Prostate gland (tissue), 2 donors: ENCODE results near the gene LPIN1. TPM values are rescaled to one million over a fixed set of nuclear protein-coding genes. Genes with fewer than 3 reads are reported as not detected.

Experiments used
- DNase-seq: peaks from one replicate; pipeline ENCODE4 v3.0.0-alpha.2; 2019; ENCODE audit warnings: low spot score
- H3K27ac ChIP-seq, 2 donors: fragments of 200-600 bp; sonication (generic); 2 replicates each; pipeline ENCODE4 v1.5.1; 2017 to 2019
- H3K27me3 ChIP-seq: fragments of 200-600 bp; sonication (generic); replicated peaks from 2 replicates; pipeline ENCODE4 v1.5.1; 2019; ENCODE audit not compliant: insufficient read depth
- H3K36me3 ChIP-seq, 2 donors: fragments of 200-600 bp; sonication (generic); 1 replicate in 1 of 2; 2 replicates in 1 of 2; pipeline versions ENCODE4 v1.5.1 to v1.8.1; 2017 to 2019
- H3K4me1 ChIP-seq: fragments of 200-600 bp; sonication (generic); replicated peaks from 2 replicates; pipeline ENCODE4 v1.5.1; 2019
- H3K4me3 ChIP-seq, 2 donors: fragments of 200-600 bp; sonication (generic); 2 replicates each; pipeline ENCODE4 v1.5.1; 2017 to 2019
- H3K9me3 ChIP-seq: fragments of 200-600 bp; sonication (generic); 2 replicates; pipeline ENCODE4 v1.5.1; 2017
- POLR2A ChIP-seq: fragments of 450-650 bp; IDR thresholded peaks from one replicate; pipeline ENCODE4 v1.6.1; 2016; ENCODE audit warnings: antibody characterized with exemption, mild to moderate bottlenecking
- POLR2AphosphoS5 ChIP-seq: sonication (generic); formaldehyde crosslinking; IDR thresholded peaks from one replicate; pipeline ENCODE4 v1.6.1; 2017; ENCODE audit warnings: antibody characterized with exemption
- WGBS: methylation state at CpG from one replicate; pipeline ENCODE4 v1.1.5; 2018; 5-methylcytosine and 5-hydroxymethylcytosine counted together
- intact Hi-C: fragments of 100-400 bp; cut with DNase I; formaldehyde crosslinking; loops from one replicate; pipeline ENCODE4 v1.14.2; 2022
- total RNA-seq, 2 donors: library from RNA; depleted of rRNA; stranded (reverse); fragments of >200 nt; gene quantifications; one replicate each; pipeline ENCODE4 v1.1.0, GENCODE V29; 2016
- TF ChIP-seq, protein P1 (sequence below), 4 experiments: fragments of 200-600 bp in 2 of 4; fragments of 450-650 bp in 2 of 4; sonication (generic) in 2 of 4; IDR thresholded peaks; 1 replicate in 3 of 4; 2 replicates in 1 of 4; pipeline ENCODE4 v1.5.1; 2016 to 2019; ENCODE audit warnings: antibody characterized with exemption in 4 of 4, mild to moderate bottlenecking in 2 of 4, moderate library complexity in 2 of 4

LPIN1 gene
- total RNA-seq, 2 donors from 2014 or later: 18.2 to 57.1 TPM

DNA sequence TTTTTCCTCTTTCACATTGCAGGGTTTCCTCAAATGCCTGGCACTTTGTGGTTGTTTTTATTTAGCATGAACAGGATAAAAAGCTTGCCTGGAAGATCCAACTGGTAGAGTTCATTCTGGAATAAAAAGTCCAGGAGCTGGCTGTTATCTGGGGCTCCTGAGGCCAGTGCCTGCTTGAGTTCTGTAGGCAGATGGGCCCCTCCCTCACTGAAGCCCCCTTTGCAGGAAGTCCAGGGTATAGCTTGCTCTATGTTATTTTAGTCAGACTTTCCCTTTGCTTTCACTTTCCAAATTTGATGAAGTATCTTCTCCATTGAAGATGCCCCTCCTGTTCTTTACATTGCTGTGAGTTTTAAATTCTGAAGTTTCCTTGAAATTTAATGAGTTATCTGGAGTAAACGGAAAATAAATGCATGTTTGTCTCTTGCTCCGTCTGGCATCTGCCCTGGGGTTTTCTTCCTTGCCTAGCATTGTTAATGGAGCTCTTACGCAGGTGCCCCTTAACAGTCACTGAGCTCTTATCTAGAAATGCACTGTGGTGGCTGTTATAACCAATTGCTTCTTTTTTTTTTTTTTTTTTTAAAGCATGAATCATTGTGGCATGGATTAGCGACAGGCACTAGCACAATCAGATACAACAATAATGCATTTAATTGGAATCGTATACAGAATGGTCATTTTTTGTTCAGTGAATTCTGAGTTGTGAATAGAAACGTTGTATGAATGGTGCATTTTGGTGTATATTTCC is 27.0 kb upstream of the LPIN1 start:
- TF ChIP-seq POLR2A (no peak), POLR2AphosphoS5 (no peak)
- TF ChIP-seq, protein P1, sequence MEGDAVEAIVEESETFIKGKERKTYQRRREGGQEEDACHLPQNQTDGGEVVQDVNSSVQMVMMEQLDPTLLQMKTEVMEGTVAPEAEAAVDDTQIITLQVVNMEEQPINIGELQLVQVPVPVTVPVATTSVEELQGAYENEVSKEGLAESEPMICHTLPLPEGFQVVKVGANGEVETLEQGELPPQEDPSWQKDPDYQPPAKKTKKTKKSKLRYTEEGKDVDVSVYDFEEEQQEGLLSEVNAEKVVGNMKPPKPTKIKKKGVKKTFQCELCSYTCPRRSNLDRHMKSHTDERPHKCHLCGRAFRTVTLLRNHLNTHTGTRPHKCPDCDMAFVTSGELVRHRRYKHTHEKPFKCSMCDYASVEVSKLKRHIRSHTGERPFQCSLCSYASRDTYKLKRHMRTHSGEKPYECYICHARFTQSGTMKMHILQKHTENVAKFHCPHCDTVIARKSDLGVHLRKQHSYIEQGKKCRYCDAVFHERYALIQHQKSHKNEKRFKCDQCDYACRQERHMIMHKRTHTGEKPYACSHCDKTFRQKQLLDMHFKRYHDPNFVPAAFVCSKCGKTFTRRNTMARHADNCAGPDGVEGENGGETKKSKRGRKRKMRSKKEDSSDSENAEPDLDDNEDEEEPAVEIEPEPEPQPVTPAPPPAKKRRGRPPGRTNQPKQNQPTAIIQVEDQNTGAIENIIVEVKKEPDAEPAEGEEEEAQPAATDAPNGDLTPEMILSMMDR (IDR thresholded peaks at IDR 0.05): no peak
- Histone ChIP-seq H3K4me3 (no peak overlapping the region), H3K4me1 (no peaks in the 10 kb centered on the region), H3K36me3 (no peaks in the 10 kb centered on the region), H3K27ac (no peak overlapping the region), H3K9me3 (no peaks in the 10 kb centered on the region), H3K27me3 (no peaks in the 10 kb centered on the region)
- no peak for DNase-seq
- 48% methylated on average over 6 of the region's 6 CpGs for WGBS
- intact Hi-C loops: no loop called here

DNA sequence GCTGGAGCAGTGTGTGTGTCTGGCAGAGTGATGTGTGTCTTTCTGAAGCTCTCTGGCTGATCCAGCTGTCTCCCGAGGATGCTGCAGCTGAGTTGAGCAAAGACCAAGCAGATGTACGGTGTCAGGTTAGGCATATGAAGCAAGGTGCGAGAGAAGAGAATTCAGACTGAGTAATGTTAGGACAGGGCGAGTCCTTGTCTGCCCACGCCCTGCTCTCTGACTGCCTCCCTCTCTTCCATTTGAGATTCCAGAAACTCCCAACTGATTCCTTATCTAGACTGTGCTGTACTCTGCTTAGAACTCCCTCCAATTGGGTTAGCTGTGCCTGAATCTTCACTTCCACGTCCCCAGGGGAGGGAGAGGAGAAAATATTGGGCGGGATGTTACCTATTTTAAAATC is 25.7 kb upstream of the LPIN1 start:
- TF ChIP-seq, protein P1 (IDR thresholded peaks at IDR 0.05): no peak
- TF ChIP-seq POLR2A (no peak), POLR2AphosphoS5 (no peak)
- Histone ChIP-seq H3K4me1 (no peaks in the 10 kb centered on the region), H3K27ac (no peak overlapping the region), H3K36me3 (no peaks in the 10 kb centered on the region), H3K9me3 (no peaks in the 10 kb centered on the region), H3K4me3 (no peak overlapping the region), H3K27me3 (no peaks in the 10 kb centered on the region)
- 87% methylated on average over 7 of the region's 7 CpGs for WGBS
- intact Hi-C loops: no loop called here
- no peak for DNase-seq

DNA sequence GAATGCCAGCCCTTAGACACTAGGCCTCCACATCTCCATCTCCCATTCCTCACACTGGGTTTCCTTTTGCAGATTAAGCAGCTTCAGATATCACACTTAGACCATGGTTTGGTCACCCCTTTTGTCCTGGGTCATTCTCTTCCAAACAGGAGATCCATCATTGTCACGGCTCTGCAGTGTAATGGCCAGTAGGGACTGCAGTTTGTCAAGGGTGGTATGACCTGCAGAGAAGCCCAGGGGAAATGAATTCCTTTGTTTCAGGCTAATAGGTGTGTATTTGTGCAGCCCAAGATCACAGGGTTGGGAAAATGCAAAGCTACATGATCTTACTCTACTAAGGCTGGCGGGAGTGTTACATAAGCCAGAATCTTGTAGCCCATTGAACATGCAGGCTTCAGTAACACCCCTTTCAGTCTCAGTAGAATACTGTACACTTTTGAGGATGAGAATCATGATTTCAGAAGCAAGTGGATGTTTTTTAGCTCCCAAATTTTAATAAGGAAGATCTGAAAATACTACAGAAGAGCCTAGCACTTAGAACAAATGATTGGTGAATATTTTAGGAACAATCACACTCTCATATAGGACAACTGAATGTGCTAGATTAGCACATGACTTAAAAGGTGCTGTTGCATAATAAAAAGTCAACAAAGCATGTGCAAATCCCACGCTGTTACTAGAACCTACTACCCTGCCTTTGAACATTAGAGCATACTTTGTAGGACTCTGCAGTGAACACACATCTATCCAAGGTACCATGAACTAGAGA is 24.0 kb upstream of the LPIN1 start:
- H3K27ac ChIP-seq: no peak overlapping the region
- H3K36me3 ChIP-seq: no peaks in the 10 kb centered on the region
- H3K27me3 ChIP-seq: no peaks in the 10 kb centered on the region
- TF ChIP-seq POLR2AphosphoS5 (no peak), POLR2A (no peak)
- TF ChIP-seq, protein P1 (IDR thresholded peaks at IDR 0.05): no peak
- intact Hi-C loops: no loop called here
- DNase-seq: no peak
- no peaks in the 10 kb centered on the region for H3K4me1 ChIP-seq
- H3K9me3 ChIP-seq: no peaks in the 10 kb centered on the region
- no peak overlapping the region for H3K4me3 ChIP-seq
- WGBS: 91% methylated on average over 3 of the region's 3 CpGs

GRCh38 chr2:11723061-11723371 is 23.4 kb upstream of the LPIN1 start:
- Histone ChIP-seq H3K36me3 (no peaks in the 10 kb centered on the region), H3K27ac (no peak overlapping the region), H3K4me3 (no peak overlapping the region), H3K4me1 (no peaks in the 10 kb centered on the region), H3K27me3 (no peaks in the 10 kb centered on the region), H3K9me3 (no peaks in the 10 kb centered on the region)
- DNase-seq: no peak
- TF ChIP-seq, protein P1 (IDR thresholded peaks at IDR 0.05): no peak
- TF ChIP-seq POLR2AphosphoS5 (no peak), POLR2A (no peak)
- intact Hi-C loops: no loop called here

- Histone ChIP-seq H3K4me1 (no peaks in the 10 kb centered on the region), H3K27ac (no peak overlapping the region), H3K9me3 (no peaks in the 10 kb centered on the region), H3K4me3 (no peak overlapping the region), H3K36me3 (no peaks in the 10 kb centered on the region), H3K27me3 (no peaks in the 10 kb centered on the region)
- 95% methylated on average over 7 of the region's 7 CpGs for WGBS
- intact Hi-C loops: no loop called here
- no peak for TF ChIP-seq POLR2A
- TF ChIP-seq POLR2AphosphoS5: no peak
- TF ChIP-seq, protein P1 (IDR thresholded peaks at IDR 0.05): no peak
- DNase-seq: no peak
Observed at GRCh38 chr2:11724151-11724550, 22.3 kb upstream of the LPIN1 start.
